GM23338 (cell line): Measurements from ENCODE around the gene FGGY.

Experiments used
- EZH2 ChIP-seq: fragments of 200-600 bp; sonication (generic); IDR thresholded peaks from one replicate; pipeline ENCODE4 v1.8.0; 2017; ENCODE audit warnings: antibody characterized with exemption, mild to moderate bottlenecking, low read depth; ENCODE audit not compliant: unreplicated experiment
- EZH2phosphoT487 ChIP-seq: fragments of 200-600 bp; sonication (generic); IDR thresholded peaks from one replicate; pipeline ENCODE4 v1.8.1; 2018; ENCODE audit warnings: antibody characterized with exemption; ENCODE audit not compliant: unreplicated experiment
- JUNB ChIP-seq: IDR thresholded peaks from one replicate; pipeline ENCODE4 v1.6.1; 2016; ENCODE audit warnings: antibody characterized with exemption; ENCODE audit not compliant: unreplicated experiment
- TF ChIP-seq, protein P1 (sequence below), 2 experiments: fragments of 200-600 bp in 1 of 2; sonication (generic) in 1 of 2; conservative IDR thresholded peaks; 2 replicates each; pipeline versions ENCODE4 v1.5.1 to v1.6.1; 2016 to 2017; ENCODE audit warnings: antibody characterized with exemption in 2 of 2, low read depth in 2 of 2, mild to moderate bottlenecking in 2 of 2, moderate library complexity in 1 of 2

DNA sequence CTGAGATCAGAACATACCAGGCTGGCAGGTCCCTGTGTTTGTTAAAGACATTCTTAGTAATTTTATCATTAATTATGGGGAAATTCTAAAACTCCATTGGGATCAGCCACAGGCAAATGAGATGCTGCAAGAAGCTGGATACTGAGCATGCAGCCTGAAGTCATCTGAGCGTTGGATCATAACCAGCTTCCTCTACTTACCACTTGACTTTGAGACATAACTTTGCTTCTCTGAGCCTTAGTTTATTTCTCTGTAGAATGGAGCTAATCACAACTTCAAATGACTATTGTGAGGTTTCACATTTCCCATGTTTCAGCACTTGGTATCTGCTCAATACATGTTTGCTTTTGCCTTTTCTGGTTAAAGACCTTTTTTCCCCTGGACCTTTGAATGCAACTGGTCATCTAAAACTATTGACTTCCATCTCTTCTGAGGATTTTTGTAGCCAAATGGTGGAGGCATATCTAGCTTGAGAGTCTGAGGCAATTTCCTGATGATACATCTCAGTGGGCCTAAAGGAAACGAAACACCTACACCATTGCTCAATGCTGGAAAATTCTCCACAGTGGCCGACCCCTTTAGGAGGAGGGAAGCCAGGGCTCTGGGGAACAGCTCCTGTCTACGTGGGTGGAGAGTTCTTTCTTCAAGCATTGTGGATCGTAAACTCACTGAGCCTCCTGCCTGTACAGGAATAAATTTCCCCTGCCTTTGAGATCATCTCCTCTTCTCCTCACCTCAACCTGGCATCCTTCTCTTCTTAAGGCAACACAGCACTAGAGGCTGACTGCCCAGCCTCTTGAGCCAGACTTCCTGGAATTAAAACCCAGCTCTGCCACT lies 408.8 kb downstream of the FGGY start:
- TF ChIP-seq, protein P1, sequence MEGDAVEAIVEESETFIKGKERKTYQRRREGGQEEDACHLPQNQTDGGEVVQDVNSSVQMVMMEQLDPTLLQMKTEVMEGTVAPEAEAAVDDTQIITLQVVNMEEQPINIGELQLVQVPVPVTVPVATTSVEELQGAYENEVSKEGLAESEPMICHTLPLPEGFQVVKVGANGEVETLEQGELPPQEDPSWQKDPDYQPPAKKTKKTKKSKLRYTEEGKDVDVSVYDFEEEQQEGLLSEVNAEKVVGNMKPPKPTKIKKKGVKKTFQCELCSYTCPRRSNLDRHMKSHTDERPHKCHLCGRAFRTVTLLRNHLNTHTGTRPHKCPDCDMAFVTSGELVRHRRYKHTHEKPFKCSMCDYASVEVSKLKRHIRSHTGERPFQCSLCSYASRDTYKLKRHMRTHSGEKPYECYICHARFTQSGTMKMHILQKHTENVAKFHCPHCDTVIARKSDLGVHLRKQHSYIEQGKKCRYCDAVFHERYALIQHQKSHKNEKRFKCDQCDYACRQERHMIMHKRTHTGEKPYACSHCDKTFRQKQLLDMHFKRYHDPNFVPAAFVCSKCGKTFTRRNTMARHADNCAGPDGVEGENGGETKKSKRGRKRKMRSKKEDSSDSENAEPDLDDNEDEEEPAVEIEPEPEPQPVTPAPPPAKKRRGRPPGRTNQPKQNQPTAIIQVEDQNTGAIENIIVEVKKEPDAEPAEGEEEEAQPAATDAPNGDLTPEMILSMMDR (conservative IDR thresholded peaks at IDR 0.05; ENCODE audit: low read depth in 2 of 2) = no peak
- TF ChIP-seq EZH2phosphoT487 = no peak
- TF ChIP-seq EZH2 = no peak
- no peak for TF ChIP-seq JUNB
